GM18505 (cell line): Measurements from ENCODE around the gene PMP22.

ENCODE experiments used
- ATAC-seq: cut with Tn5 transposase; IDR thresholded peaks from one replicate; pipeline ENCODE4 v1.9.1; 2021; ENCODE audit not compliant: unreplicated experiment
- POLR2A ChIP-seq: IDR thresholded peaks from 4 replicates; pipeline ENCODE4 v1.6.1; 2011; ENCODE audit warnings: borderline replicate concordance; ENCODE audit not compliant: insufficient read depth, insufficient read length; ENCODE audit errors: extremely low read depth

Gene PMP22

GRCh38 chr17:15256689-15257088 lies 8.4 kb downstream of the PMP22 start:
- no peak for ATAC-seq
- no peak for TF ChIP-seq POLR2A

- no peak for TF ChIP-seq POLR2A
Observed at GRCh38 chr17:15255713-15256454, 9.2 kb downstream of the PMP22 start.

GRCh38 chr17:15250135-15250860 lies 14.8 kb downstream of the PMP22 start:
- TF ChIP-seq POLR2A = no peak
- ATAC-seq = no peak

More at GRCh38 chr17:15255713-15256454, 9.2 kb downstream of the PMP22 start:
- no peak for ATAC-seq

- ATAC-seq = no peak
- TF ChIP-seq POLR2A = no peak
Observed at GRCh38 chr17:15249487-15249886, 15.6 kb downstream of the PMP22 start.

- no peak for ATAC-seq
- TF ChIP-seq POLR2A = no peak
Observed at GRCh38 chr17:15247891-15248529, 17.1 kb downstream of the PMP22 start.

- no peak for ATAC-seq
- no peak for TF ChIP-seq POLR2A
Observed at GRCh38 chr17:15245054-15245453, 20.1 kb downstream of the PMP22 start.

GRCh38 chr17:15240644-15241043 lies 24.5 kb downstream of the PMP22 start:
- TF ChIP-seq POLR2A = no peak
- ATAC-seq = no peak

- ATAC-seq = no peak
- no peak for TF ChIP-seq POLR2A
Observed at GRCh38 chr17:15239491-15239890, 25.6 kb downstream of the PMP22 start.

- TF ChIP-seq POLR2A = no peak
- no peak for ATAC-seq
Observed at GRCh38 chr17:15238676-15239422, 26.3 kb downstream of the PMP22 start.

GRCh38 chr17:15238057-15238456 lies 27.1 kb downstream of the PMP22 start:
- TF ChIP-seq POLR2A = no peak
- no peak for ATAC-seq

GRCh38 chr17:15237106-15237425 lies 28.1 kb downstream of the PMP22 start:
- no peak for TF ChIP-seq POLR2A

GRCh38 chr17:15236281-15237105 lies 28.6 kb downstream of the PMP22 start:
- no peak for TF ChIP-seq POLR2A
- ATAC-seq = no peak

More at GRCh38 chr17:15237106-15237425, 28.1 kb downstream of the PMP22 start:
- no peak for ATAC-seq
